ENCODE measurements around the gene RNU4-1.

DNA sequence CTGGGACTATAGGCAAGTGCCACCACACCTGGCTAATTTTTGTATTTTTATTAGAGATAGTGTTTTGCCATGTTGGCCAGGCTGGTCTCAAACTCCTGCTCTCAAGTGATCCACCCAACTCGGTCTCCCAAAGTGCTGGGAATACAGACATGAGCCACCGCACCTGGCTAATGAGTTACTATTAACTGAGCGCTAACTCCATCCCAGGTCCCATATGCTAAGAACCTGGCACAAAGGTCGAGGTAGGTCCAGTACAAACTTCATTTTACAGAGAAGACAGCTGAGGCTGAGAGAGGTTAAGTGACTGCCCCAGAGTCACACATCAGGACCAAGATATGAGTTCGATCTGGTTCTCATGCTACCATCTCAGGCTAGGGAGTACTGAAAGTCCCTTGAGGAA lies 39.0 kb upstream of the RNU4-1 start:
- TF ChIP-seq, protein P1, sequence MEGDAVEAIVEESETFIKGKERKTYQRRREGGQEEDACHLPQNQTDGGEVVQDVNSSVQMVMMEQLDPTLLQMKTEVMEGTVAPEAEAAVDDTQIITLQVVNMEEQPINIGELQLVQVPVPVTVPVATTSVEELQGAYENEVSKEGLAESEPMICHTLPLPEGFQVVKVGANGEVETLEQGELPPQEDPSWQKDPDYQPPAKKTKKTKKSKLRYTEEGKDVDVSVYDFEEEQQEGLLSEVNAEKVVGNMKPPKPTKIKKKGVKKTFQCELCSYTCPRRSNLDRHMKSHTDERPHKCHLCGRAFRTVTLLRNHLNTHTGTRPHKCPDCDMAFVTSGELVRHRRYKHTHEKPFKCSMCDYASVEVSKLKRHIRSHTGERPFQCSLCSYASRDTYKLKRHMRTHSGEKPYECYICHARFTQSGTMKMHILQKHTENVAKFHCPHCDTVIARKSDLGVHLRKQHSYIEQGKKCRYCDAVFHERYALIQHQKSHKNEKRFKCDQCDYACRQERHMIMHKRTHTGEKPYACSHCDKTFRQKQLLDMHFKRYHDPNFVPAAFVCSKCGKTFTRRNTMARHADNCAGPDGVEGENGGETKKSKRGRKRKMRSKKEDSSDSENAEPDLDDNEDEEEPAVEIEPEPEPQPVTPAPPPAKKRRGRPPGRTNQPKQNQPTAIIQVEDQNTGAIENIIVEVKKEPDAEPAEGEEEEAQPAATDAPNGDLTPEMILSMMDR (conservative IDR thresholded peaks at IDR 0.05; ENCODE audit: low read depth, low read length) = no peak
- no peak for TF ChIP-seq MXI1 (IDR thresholded peaks at IDR 0.05; ENCODE audit: borderline replicate concordance, low read depth, low read length)
- TF ChIP-seq POLR2A (IDR thresholded peaks at IDR 0.05; ENCODE audit: low read depth, low read length) = no peak
- TF ChIP-seq, protein P2, sequence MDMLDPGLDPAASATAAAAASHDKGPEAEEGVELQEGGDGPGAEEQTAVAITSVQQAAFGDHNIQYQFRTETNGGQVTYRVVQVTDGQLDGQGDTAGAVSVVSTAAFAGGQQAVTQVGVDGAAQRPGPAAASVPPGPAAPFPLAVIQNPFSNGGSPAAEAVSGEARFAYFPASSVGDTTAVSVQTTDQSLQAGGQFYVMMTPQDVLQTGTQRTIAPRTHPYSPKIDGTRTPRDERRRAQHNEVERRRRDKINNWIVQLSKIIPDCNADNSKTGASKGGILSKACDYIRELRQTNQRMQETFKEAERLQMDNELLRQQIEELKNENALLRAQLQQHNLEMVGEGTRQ (IDR thresholded peaks at IDR 0.05; ENCODE audit: low read depth, low read length) = no peak
- no peak for TF ChIP-seq RFX5 (IDR thresholded peaks at IDR 0.05; ENCODE audit: low read depth, low read length)
- TF ChIP-seq RAD21 (IDR thresholded peaks at IDR 0.05; ENCODE audit: low read length) = no peak

All from IMR-90 (cell line).